Activated gamma-delta T cell treated with Interleukin-2 at 50 U/mL for 16 hours (primary cell): ENCODE measurements around the gene KLHL42.
"Not testable (repeated sequence)": the region's sequence is repeated elsewhere in the genome, so short reads cannot be mapped to it uniquely, and the experiment has no call there.

Experiments used
- DNase-seq: peaks from one replicate; pipeline ENCODE4 v3.0.0-alpha.2; 2020

The KLHL42 gene

GRCh38 chr12:27818401-27818918 is 38.4 kb downstream of the KLHL42 start:
- DNase-seq = no peak

GRCh38 chr12:27820564-27820963 is 40.5 kb downstream of the KLHL42 start:
- DNase-seq = no peak

- peak; percentile 14 for DNase-seq
Observed at GRCh38 chr12:27821259-27821973, 41.4 kb downstream of the KLHL42 start.

- DNase-seq = peak; percentile 41
Observed at GRCh38 chr12:27822076-27822712, 42.2 kb downstream of the KLHL42 start.

- no peak for DNase-seq
Observed at GRCh38 chr12:27823038-27823437, 43.0 kb downstream of the KLHL42 start.

GRCh38 chr12:27824126-27824842 is 44.3 kb downstream of the KLHL42 start:
- no peak for DNase-seq

GRCh38 chr12:27826076-27826475 is 46.0 kb downstream of the KLHL42 start:
- DNase-seq = no peak

GRCh38 chr12:27828196-27828595 is 48.2 kb downstream of the KLHL42 start:
- DNase-seq = no peak

GRCh38 chr12:27838543-27839185 is 58.6 kb downstream of the KLHL42 start:
- DNase-seq = no peak

GRCh38 chr12:27840229-27840999 is 60.4 kb downstream of the KLHL42 start:
- DNase-seq = no peak

- no peak for DNase-seq
Observed at GRCh38 chr12:27841392-27841882, 61.4 kb downstream of the KLHL42 start.

- no peak for DNase-seq
Observed at GRCh38 chr12:27843714-27844245, 63.7 kb downstream of the KLHL42 start.

GRCh38 chr12:27844366-27845090 is 64.5 kb downstream of the KLHL42 start:
- DNase-seq = no peak

GRCh38 chr12:27845187-27845586 is 65.2 kb downstream of the KLHL42 start:
- no peak for DNase-seq

GRCh38 chr12:27845706-27846105 is 65.7 kb downstream of the KLHL42 start:
- DNase-seq = not testable (repeated sequence)

GRCh38 chr12:27847293-27847692 is 67.3 kb downstream of the KLHL42 start:
- DNase-seq = not testable (repeated sequence)

- no peak for DNase-seq
Observed at GRCh38 chr12:27851311-27851710, 71.3 kb downstream of the KLHL42 start.

- no peak for DNase-seq
Observed at GRCh38 chr12:27852117-27852516, 72.1 kb downstream of the KLHL42 start.
